HG02840 (cell line): ENCODE results near the gene KDM4C.
A peak's percentile ranks its signal among the peaks of the same experiment; 100 is the strongest.

Source experiments
- ATAC-seq: cut with Tn5 transposase; IDR thresholded peaks from one replicate; pipeline ENCODE4 v1.9.1; 2021; ENCODE audit warnings: mild to moderate bottlenecking, moderate library complexity, moderate number of reproducible peaks; ENCODE audit not compliant: unreplicated experiment, low FRiP score

The KDM4C gene

DNA sequence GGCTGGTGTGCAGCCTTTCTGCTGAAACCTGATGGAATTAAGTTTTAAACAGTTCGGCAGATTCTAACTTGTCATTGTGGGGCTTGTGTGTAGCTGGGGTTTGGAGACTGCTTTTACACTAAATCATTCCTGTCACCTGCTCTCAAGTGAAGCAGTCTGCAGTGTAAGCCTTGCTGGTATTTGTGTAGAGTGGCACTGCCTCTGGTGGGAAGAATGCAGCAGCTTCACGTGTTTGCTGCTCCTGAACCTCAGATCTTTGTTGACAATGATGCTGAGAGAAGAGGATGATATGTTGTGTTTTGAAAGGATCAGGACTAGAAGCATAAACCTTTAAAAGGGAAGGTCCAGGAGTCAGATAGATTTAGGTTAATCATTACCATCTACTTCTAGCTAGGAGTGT lies 88.1 kb downstream of the KDM4C start:
- ATAC-seq: no peak

GRCh38 chr9:6852243-6852963 lies 94.6 kb downstream of the KDM4C start:
- ATAC-seq: no peak

GRCh38 chr9:6855860-6856259 lies 98.1 kb downstream of the KDM4C start:
- no peak for ATAC-seq

- ATAC-seq: no peak
Measured at GRCh38 chr9:6864102-6864501, 106.3 kb downstream of the KDM4C start.

GRCh38 chr9:6869081-6869948 lies 111.5 kb downstream of the KDM4C start:
- ATAC-seq: no peak

GRCh38 chr9:6870149-6870548 lies 112.4 kb downstream of the KDM4C start:
- ATAC-seq: no peak

DNA sequence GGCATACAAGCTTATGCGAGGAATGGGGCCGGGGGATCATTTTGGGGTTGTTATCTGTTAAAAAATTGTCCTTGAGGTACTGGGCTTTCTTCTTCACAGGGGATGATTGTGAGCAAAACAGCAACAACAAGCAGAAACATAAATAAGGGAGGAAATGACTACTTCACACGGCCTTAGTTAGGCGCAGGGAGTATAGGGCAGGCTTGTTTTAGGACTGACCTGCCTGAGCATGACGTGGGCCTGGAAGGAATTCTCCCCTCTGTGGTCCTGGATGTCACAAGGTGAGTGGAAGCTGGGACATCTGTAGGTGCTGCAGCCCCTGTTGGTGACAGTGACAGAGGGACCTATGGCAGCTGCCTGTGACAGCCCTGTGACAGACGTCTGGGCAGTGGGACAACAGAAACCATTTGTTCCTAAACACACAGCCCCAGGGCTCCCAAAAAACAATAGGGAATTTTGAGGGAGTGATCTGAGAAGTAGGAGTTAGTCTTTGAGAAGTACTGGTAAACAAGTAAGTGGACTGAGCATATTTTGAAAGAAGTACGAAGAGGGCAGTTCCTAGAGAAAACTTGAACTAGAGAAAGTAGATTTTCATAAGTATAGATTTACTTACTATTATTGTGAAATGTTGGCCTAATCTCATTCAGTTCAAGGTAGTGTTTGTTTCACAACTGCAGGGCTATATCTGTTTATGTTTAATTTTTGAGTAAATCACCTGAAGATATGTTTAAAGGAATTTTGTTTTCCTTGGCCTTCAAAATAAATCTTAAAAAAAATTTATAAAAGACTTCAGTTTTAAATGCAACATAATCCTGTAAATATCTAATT lies 113.1 kb downstream of the KDM4C start:
- ATAC-seq: no peak

- no peak for ATAC-seq
Measured at GRCh38 chr9:6873857-6874256, 116.1 kb downstream of the KDM4C start.

DNA sequence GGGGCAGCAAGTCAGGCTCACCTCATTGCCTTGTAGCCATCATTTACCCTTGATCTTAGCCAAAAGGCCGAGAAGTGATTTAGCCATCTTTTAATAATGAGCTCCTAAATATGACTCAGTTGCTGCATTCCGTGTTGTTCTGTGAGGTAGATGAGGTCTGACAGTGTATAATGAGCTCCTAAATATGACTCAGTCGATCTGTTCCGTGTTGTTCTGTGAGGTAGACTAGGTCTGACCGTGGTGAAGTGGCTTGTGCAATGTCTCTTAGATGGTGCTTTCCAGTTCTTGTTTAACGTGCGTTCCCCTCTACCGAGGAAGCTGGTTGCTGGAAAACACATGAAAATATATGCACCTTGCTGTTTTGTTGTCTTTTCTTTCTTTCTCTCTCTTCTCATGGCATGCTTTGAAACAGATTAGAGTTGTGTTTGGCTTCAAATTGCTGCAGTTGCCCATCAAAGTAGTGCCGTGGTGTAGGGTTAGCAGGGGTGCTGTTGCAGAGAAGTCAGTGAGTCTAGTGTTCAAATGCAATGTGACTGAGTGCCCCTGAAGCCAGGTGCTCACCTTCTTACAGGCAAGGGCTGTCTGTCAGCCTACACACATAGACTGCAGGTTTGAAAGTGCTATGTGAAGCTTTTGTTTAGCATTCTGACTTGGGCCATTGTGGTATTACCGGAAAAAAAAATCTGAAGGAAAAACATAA lies 118.6 kb downstream of the KDM4C start:
- ATAC-seq: no peak

DNA sequence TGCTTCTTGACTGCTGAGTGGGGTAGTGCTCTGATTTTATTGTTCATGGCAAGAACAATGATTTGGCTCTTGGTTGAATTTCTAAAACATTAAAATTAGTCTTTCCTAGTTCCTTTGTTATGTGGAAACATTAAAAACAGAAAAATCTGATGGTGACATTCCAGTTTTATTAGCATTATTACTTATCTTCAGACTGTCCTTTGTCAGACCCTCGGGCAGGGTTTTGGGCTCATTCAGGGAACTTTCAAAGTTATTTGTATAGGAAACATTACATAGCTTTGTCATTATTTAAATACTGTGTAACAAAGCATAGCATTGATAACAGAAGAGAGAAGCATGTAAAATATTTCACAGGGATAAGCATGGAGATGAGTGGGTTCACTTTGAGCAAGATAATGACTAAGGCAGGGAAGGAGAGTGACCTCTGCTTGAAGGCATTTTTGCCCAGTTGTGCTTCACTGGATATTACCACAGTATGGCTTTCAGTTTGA lies 119.9 kb downstream of the KDM4C start:
- no peak for ATAC-seq

DNA sequence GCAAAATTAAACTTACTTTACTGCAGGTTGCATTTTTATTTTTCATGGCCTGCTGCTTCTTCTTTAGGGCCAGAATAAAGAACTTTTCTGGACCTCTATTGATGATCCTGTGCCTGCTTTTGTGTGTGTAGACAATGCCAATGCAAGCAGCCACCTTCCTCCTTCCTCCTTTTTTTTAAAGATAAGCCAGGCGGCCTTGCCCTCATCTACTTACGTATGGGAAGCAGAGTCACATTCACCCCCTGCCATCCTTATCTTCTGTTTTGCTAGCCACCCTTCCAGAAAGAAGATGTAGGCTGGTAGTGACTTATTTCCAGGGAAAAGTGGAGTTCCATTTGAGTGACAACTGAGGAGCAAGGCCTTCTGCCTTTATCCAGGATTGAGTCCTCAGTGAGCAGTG lies 122.9 kb downstream of the KDM4C start:
- ATAC-seq: no peak

DNA sequence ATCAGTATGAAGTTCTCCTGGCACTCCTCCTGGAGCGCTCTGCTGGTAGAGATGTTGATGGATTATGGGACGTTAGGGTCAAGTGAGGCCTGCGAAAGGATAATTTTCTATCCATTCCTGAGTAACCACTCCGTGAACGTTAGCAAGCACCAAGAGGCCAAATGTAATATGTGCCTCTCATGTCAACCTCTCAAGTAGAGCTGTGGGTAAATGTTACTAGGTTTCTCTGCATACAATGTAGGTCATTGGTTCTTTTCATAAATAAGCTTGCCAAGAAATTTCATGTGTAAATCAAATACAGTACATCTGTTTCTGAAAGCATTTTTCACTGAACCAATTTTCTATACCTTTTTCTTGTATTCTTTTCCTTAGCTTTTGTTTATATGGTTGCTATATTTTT lies 126.3 kb downstream of the KDM4C start:
- ATAC-seq: no peak

- ATAC-seq: no peak
Measured at GRCh38 chr9:6884990-6885389, 127.2 kb downstream of the KDM4C start.

DNA sequence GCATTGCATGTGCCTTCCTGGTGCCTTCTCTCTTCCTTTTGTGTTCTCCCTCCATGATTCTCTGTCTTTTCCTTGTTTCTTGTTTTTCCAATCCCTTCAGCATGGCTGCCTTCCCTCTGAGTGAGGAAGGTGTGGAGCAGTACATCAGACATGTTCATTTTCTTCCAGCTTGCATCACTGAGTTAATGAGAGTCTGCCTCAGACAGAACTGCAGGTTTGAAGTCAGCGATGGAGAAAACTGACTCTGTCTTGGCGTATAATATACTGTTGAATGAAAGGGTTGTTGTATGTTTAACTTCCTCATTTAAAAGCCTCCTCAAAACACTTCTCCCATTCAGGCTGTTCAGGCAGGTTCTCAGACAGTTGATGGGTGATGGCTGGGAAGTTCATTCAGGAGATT lies 129.3 kb downstream of the KDM4C start:
- ATAC-seq: no peak

- ATAC-seq: no peak
Measured at GRCh38 chr9:6889868-6890267, 132.1 kb downstream of the KDM4C start.

- ATAC-seq: peak; percentile 15
Measured at GRCh38 chr9:6893350-6894131, 135.8 kb downstream of the KDM4C start.

GRCh38 chr9:6894135-6894534 lies 136.4 kb downstream of the KDM4C start:
- ATAC-seq: peak; percentile 93

DNA sequence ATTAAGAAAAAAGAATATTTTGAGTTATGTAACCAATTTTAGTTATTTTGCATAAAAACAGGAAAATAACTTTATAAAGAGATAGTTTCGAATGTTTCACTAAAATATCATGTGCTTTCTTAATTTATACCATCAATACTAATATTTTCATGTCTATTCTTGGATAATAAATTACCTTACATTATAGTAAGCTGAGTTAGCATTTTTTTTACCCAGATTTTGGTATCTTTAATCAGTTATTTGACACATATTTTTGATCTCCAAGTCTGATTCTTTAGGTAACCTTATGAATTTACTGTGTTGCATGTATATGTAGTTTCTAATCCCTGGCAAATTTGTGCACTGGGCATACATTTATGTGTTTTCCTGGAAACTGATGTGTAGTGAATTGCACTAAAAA lies 138.0 kb downstream of the KDM4C start:
- no peak for ATAC-seq

DNA sequence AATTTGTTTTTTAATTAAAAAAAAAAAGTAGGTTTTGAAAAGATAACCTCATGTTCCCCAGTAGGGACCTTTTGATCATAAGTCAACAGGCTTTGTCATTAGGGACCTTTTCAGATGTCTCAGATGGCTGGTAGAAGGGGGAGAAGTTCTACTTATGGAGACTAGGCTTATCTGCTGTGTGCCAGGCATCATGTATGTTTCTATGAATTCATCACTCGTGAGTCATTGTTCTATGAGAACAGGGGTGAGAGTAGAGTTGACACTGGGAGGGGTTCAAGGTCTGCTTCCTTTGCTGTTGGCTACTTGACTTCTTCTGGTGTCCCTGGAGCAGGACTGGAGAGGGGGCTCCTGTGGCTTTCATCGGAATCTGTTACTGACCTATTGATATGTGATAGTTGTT lies 138.8 kb downstream of the KDM4C start:
- ATAC-seq: no peak
